GM19193 (cell line): ENCODE measurements around the gene CEP19.

ENCODE experiments used
- POLR2A ChIP-seq: IDR thresholded peaks from 4 replicates; pipeline ENCODE4 v1.6.1; 2011; ENCODE audit not compliant: insufficient read depth, insufficient read length; ENCODE audit errors: extremely low read depth

The CEP19 gene

DNA sequence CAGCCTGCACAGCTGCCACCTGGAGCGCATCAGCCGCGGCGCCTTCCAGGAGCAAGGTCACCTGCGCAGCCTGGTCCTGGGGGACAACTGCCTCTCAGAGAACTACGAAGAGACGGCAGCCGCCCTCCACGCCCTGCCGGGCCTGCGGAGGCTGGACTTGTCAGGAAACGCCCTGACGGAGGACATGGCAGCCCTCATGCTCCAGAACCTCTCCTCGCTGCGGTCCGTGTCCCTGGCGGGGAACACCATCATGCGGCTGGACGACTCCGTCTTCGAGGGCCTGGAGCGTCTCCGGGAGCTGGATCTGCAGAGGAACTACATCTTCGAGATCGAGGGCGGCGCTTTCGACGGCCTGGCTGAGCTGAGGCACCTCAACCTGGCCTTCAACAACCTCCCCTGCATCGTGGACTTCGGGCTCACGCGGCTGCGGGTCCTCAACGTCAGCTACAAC, 52.1 kb downstream of the CEP19 start:
- peak; percentile 37 for TF ChIP-seq POLR2A
